ENCODE results near the gene KRTAP10-7.

Gene KRTAP10-7

DNA sequence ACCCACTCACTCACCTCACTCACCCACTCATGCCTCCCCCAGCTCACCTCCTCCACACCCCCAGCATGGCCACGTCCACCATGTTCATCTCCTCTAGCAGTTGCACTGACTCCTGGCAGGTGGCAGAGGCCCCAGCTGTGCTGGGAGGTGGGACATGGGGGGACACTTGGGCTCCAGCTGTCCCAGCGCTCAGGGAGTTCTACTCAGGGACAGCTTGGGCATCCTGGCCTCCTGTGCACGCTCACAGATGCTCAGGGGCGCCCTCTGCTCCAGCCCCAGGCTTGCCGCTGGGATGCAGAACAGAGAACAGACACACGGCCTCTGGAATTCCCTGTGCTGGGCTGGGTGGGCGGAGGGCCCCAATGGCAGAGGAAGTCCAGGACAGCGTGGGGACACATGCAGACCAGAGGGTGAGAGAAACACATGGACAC is 16.7 kb downstream of the KRTAP10-7 start:
- no peaks in the 10 kb centered on the region for H4K20me1 ChIP-seq (ENCODE audit: insufficient read depth, low read length)
- peaks cover 4% of the 10 kb centered on the region; the same call in 1 of the 2 replicates for H3K9me3 ChIP-seq (ENCODE audit: insufficient read depth, low read length)
- no peaks in the 10 kb centered on the region for H3K36me3 ChIP-seq (replicated peaks; ENCODE audit: low read depth, low read length)
- H2AFZ ChIP-seq (ENCODE audit: low read depth, low read length): no peak overlapping the region
- no peaks in the 10 kb centered on the region for H3K4me1 ChIP-seq (ENCODE audit: low read length)
- H3K4me2 ChIP-seq (ENCODE audit: low read length): no peak overlapping the region
- TF ChIP-seq, protein P1, sequence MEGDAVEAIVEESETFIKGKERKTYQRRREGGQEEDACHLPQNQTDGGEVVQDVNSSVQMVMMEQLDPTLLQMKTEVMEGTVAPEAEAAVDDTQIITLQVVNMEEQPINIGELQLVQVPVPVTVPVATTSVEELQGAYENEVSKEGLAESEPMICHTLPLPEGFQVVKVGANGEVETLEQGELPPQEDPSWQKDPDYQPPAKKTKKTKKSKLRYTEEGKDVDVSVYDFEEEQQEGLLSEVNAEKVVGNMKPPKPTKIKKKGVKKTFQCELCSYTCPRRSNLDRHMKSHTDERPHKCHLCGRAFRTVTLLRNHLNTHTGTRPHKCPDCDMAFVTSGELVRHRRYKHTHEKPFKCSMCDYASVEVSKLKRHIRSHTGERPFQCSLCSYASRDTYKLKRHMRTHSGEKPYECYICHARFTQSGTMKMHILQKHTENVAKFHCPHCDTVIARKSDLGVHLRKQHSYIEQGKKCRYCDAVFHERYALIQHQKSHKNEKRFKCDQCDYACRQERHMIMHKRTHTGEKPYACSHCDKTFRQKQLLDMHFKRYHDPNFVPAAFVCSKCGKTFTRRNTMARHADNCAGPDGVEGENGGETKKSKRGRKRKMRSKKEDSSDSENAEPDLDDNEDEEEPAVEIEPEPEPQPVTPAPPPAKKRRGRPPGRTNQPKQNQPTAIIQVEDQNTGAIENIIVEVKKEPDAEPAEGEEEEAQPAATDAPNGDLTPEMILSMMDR (IDR thresholded peaks at IDR 0.05; ENCODE audit: low read depth, low read length): no peak
- no peak for TF ChIP-seq EZH2phosphoT487 (IDR thresholded peaks at IDR 0.05; ENCODE audit: low read depth)
- no peak overlapping the region for H3K9ac ChIP-seq (ENCODE audit: low read length)
- H3K4me3 ChIP-seq (ENCODE audit: low read length): no peak overlapping the region
- no peaks in the 10 kb centered on the region for H3K27me3 ChIP-seq (ENCODE audit: low read depth, low read length)
- H3K27ac ChIP-seq (ENCODE audit: low read length): no peak overlapping the region
- no peaks in the 10 kb centered on the region for H3K79me2 ChIP-seq (ENCODE audit: low read length)

DNA sequence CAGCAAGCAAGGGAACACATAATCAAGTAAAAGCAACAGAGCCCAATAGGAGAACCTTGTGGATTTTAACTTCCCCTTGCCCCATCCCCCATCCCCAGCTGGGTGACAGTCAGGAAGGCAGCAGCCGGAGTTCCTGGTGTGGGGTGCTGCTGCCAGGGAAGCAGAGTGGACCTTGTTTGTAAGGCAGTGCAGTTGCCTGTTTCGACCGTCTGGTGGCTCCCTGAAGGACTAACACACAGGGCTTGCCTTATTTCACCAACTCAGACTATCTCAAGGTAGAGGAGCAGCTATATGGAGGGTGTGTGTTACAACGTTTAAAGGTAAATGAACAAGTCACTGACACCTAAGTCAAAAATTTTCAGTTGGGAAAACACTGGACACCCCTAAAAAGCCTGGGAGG is 18.1 kb downstream of the KRTAP10-7 start:
- H4K20me1 ChIP-seq (ENCODE audit: insufficient read depth, low read length): no peaks in the 10 kb centered on the region
- H3K9ac ChIP-seq (ENCODE audit: low read length): no peak overlapping the region
- H3K9me3 ChIP-seq (ENCODE audit: insufficient read depth, low read length): peaks cover 4% of the 10 kb centered on the region; the same call in 1 of the 2 replicates
- no peak overlapping the region for H3K4me3 ChIP-seq (ENCODE audit: low read length)
- H3K27ac ChIP-seq (ENCODE audit: low read length): no peak overlapping the region
- no peaks in the 10 kb centered on the region for H3K4me1 ChIP-seq (ENCODE audit: low read length)
- no peaks in the 10 kb centered on the region for H3K79me2 ChIP-seq (ENCODE audit: low read length)
- H3K4me2 ChIP-seq (ENCODE audit: low read length): no peak overlapping the region
- H3K27me3 ChIP-seq (ENCODE audit: low read depth, low read length): no peaks in the 10 kb centered on the region
- H3K36me3 ChIP-seq (replicated peaks; ENCODE audit: low read depth, low read length): no peaks in the 10 kb centered on the region
- TF ChIP-seq, protein P1 (IDR thresholded peaks at IDR 0.05; ENCODE audit: low read depth, low read length): no peak
- TF ChIP-seq EZH2phosphoT487 (IDR thresholded peaks at IDR 0.05; ENCODE audit: low read depth): no peak
- H2AFZ ChIP-seq (ENCODE audit: low read depth, low read length): no peak overlapping the region

DNA sequence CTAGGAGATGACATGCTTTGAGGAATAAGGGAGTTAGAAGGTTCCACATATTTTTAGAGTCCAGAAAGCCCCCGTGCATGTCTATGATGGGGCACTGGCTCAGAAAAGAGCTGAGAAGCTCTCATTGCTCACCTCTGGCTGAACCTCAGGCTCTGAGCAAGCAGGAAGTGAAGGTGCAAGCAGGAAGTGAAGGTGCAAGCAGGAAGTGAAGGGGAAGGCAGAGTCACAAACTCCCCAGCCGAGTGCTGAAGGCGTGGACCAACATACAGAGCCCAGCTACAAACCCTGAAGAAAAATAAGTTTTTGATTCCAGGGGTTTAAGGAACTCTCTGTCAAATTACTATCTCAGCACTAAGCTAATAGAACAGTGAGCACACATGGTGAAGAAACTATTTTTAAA is 18.5 kb downstream of the KRTAP10-7 start:
- Histone ChIP-seq H3K79me2 (ENCODE audit: low read length) (no peaks in the 10 kb centered on the region), H3K9me3 (ENCODE audit: insufficient read depth, low read length) (peaks cover 4% of the 10 kb centered on the region; the same call in 1 of the 2 replicates), H3K27me3 (ENCODE audit: low read depth, low read length) (no peaks in the 10 kb centered on the region), H3K4me2 (ENCODE audit: low read length) (no peak overlapping the region), H3K4me3 (ENCODE audit: low read length) (no peak overlapping the region), H4K20me1 (ENCODE audit: insufficient read depth, low read length) (no peaks in the 10 kb centered on the region), H2AFZ (ENCODE audit: low read depth, low read length) (peak overlapping the region; percentile 31; the same call in 1 of the 2 replicates), H3K36me3 (replicated peaks; ENCODE audit: low read depth, low read length) (no peaks in the 10 kb centered on the region), H3K4me1 (ENCODE audit: low read length) (no peaks in the 10 kb centered on the region), H3K9ac (ENCODE audit: low read length) (no peak overlapping the region), H3K27ac (ENCODE audit: low read length) (no peak overlapping the region)
- TF ChIP-seq, protein P1 (IDR thresholded peaks at IDR 0.05; ENCODE audit: low read depth, low read length): no peak
- no peak for TF ChIP-seq EZH2phosphoT487 (IDR thresholded peaks at IDR 0.05; ENCODE audit: low read depth)

DNA sequence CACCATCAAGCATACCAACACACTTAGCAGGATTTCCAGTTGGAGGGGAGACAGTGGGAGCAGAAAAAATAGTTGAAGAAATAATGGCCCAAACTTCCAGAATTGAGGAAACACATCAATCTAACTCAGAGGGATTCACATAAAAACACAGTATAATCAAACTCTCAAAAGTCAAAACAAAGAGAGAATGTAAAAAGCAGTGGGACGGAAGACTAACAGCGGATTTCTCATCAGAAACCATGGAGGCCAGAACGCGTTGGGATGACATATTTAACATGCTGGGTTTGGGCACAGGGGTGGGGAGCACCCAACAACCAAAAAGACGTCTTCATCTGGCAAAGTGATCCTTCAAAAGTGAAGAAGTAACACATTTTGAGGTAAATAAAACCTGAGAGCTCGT is 19.5 kb downstream of the KRTAP10-7 start:
- no peaks in the 10 kb centered on the region for H3K36me3 ChIP-seq (replicated peaks; ENCODE audit: low read depth, low read length)
- H3K4me2 ChIP-seq (ENCODE audit: low read length): no peak overlapping the region
- H3K4me1 ChIP-seq (ENCODE audit: low read length): no peaks in the 10 kb centered on the region
- no peaks in the 10 kb centered on the region for H3K27me3 ChIP-seq (ENCODE audit: low read depth, low read length)
- no peak overlapping the region for H2AFZ ChIP-seq (ENCODE audit: low read depth, low read length)
- no peak overlapping the region for H3K27ac ChIP-seq (ENCODE audit: low read length)
- peaks cover 4% of the 10 kb centered on the region; the same call in 1 of the 2 replicates for H3K9me3 ChIP-seq (ENCODE audit: insufficient read depth, low read length)
- H3K9ac ChIP-seq (ENCODE audit: low read length): no peak overlapping the region
- TF ChIP-seq EZH2phosphoT487 (IDR thresholded peaks at IDR 0.05; ENCODE audit: low read depth): no peak
- TF ChIP-seq, protein P1 (IDR thresholded peaks at IDR 0.05; ENCODE audit: low read depth, low read length): no peak
- no peaks in the 10 kb centered on the region for H4K20me1 ChIP-seq (ENCODE audit: insufficient read depth, low read length)
- H3K4me3 ChIP-seq (ENCODE audit: low read length): no peak overlapping the region
- H3K79me2 ChIP-seq (ENCODE audit: low read length): no peaks in the 10 kb centered on the region

Measured in OCI-LY3 (cell line).